HS-5 (cell line): Measurements from ENCODE around the gene GRK6.

Source experiments
- DNase-seq: peaks from one replicate; pipeline ENCODE4 v3.0.0-alpha.2; 2012; ENCODE audit warnings: low read depth

Gene GRK6

DNA sequence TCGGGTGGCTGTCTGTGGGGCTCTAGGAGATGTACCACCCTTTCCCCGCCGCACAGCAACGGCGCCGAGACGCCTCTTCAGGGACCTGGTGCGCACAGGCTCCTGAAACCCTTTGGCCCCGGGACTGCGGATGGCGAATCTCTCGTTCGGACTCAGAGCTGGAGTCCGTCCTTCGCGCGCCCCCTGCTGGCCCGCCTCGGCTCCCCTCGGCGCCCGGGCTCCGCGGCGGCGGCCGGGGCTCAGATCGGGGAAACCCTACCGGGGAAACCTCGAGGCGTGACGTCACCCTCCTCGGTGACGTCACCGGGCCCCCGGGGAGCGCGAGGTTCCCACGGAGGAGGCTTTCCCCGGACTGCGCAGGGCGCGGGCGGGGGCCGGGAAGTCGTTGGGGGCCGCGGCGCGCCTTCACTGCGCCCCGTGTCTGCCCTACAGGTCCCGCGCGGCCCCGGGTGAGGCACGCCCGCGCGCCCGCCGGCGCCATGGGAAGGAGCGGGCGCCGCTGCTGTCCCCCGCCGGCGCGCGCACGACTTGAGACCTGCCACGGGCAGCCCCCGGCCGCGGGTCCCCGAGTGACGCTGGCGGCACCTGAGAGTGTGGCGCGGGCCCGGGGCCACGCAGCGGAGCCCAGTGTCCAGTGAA lies 28.0 kb downstream of the GRK6 start:
- DNase-seq, result peak; percentile 53

DNA sequence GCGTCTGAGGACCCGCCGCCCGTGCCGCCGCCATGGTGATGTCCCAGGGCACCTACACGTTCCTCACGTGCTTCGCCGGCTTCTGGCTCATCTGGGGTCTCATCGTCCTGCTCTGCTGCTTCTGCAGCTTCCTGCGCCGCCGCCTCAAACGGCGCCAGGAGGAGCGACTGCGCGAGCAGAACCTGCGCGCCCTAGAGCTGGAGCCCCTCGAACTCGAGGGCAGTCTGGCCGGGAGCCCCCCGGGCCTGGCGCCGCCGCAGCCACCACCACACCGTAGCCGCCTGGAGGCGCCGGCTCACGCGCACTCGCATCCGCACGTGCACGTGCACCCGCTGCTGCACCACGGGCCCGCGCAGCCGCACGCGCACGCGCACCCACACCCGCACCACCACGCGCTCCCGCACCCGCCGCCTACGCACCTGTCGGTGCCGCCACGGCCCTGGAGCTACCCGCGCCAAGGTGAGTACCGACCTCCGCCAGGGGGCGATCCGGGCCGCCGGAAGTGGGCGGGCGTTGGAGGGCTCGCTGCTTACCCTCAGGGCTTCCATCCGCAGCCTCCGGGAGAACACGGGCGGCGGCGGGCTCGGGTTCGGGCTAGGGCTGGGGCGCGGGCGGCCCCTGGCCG lies 28.7 kb downstream of the GRK6 start:
- no peak for DNase-seq

- no peak for DNase-seq
Measured at GRCh38 chr5:177455661-177456590, 29.4 kb downstream of the GRK6 start.

GRCh38 chr5:177456591-177456964 lies 30.1 kb downstream of the GRK6 start:
- DNase-seq, result no peak

DNA sequence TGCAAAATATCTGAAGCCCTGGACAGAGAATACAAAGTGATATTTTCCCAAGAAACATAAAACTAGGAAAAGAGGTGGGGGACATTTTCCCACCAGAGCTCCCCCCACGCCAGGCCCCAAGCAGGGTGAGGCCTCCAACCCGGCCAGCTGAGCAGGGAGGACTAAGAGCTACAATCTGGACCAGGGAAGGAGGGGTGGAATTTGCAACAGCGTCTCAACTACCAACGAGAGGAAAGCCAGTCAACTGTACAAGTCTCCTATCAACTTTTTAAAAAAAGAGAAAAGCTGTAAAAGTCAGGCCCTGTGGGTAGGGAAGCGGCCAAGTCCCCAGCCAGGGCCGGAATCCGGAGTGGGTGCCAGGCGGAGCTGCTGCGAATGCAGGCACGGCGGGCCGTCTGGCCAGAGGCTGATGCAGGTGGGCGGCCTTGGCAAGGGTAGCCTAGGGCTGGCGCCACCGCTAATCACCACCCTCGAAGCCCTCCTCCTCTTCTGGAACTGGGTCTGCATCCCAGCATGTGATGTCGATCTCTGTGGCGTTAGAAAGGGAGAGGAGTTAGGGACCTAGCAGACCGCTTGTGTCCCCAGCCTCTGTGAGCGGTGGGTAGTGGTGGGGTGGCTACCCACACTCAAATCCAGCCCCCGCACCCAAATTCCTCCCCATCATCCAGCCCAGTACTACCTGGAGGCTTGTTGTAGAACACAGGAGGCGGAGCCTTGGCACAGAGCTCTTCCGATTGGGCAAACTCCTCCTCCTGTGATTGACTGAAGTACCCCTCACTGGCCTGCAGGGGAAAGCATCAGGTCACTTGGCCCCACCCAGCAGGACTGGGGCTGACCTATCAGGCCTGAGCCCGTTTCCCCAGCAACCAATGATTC lies 30.7 kb downstream of the GRK6 start:
- peak; percentile 82 for DNase-seq

- DNase-seq, result no peak
Measured at GRCh38 chr5:177457852-177458681, 31.6 kb downstream of the GRK6 start.

DNA sequence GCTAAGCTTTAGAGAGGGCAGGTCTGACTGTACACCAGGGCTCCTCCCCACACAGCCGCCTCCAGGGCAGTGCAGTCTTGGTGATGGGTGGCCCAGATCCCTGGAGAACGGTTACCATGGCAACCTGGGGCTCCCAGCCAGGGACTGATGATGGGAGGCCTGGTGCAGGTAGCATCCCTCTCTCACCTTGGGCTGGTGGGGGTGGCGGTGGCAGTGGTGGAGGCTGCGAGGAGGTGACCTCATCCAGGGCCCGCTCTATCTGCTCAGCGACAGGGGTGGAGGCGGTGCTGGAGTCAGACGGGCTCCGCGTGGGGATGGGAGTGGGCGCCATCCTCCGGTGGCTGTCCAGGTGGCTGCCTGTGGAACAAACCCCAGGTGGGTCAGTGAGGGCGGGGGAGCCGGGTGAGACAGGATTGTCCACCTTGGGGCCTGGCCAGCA lies 32.5 kb downstream of the GRK6 start:
- no peak for DNase-seq

GRCh38 chr5:177459357-177459756 lies 32.9 kb downstream of the GRK6 start:
- DNase-seq, result no peak

DNA sequence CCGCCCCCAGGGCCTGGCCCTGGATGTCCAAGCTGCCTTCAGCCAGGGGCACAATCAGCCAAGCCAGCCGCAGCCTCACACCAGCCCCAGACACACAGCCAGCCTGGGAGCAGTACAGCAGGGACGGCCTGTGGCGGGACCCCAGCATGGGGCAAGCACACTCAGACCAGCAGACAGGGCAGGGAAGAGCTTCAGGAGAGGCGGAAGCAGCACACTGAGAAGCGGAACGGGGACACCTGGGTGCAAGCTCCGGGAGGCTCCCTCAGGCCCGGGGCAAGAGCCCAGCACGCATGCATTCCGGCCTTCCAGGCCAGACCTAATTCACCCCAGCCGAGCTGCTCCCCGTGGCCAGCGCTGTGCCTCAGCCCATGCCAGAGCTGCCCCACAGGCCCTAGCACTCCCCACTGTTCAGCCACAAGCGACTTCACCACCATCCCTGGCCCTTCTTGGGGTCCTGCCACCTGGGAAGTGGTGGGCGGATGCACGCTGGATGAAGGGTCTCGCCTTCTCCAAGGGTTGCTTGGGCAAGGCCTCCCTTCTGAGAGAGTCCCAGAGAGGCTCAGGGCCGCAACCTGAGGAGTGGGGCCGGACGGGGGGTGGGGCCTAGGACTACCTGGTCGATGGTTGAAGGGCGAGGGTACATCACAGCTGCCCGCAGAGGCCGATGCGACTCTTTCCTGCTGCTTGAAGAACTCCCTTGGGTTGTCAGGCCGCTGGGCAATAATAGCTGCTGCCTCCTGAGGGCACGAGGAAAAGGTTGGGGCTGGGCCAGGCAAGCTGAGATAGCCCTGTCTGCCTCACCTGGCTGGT lies 33.5 kb downstream of the GRK6 start:
- DNase-seq, result no peak

- no peak for DNase-seq
Measured at GRCh38 chr5:177462021-177462670, 35.7 kb downstream of the GRK6 start.

GRCh38 chr5:177465044-177465443 lies 38.6 kb downstream of the GRK6 start:
- no peak for DNase-seq

DNA sequence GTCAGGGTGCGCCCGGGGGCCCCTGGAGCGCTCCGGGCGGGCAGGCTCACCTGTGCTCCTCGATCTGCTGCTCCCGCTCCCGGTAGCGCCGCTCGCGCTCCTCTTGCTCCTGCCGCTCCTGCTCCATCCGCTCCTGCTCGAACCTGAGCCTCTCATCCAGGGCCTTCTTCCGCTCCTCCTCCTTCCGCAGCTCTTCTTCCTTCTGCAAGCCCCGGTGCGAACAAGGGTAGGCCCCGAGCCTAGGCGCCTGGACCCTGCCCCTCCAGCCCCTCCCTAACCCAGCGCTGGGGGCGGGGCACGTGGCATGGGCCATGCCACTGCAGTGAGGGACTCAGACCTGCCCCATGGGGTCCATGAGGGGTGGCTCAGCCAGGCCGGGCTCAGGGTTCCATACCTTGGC lies 40.4 kb downstream of the GRK6 start:
- DNase-seq, result no peak

DNA sequence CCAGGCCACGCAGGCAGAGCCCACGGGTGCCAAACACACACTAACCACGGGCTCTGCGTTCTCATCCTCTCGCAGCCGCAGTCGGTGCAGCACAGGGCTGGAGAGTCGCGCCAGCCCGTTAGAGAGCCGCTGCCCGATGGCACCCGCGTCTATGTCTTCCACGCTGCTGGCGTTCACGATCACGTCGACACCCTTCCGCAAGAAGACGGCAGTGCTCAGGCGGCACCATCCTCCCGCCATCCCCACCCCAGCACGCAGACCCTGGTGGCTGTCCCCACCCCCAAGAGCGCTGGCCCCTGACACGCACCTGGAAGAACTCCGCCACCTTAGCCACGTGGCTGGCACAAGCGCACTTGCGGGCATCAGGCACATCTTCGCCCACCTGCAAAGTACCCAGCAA lies 41.0 kb downstream of the GRK6 start:
- DNase-seq, result no peak

- DNase-seq, result no peak
Measured at GRCh38 chr5:177468329-177468684, 41.8 kb downstream of the GRK6 start.

- no peak for DNase-seq
Measured at GRCh38 chr5:177468685-177469628, 42.5 kb downstream of the GRK6 start.

- DNase-seq, result no peak
Measured at GRCh38 chr5:177469750-177470525, 43.5 kb downstream of the GRK6 start.

DNA sequence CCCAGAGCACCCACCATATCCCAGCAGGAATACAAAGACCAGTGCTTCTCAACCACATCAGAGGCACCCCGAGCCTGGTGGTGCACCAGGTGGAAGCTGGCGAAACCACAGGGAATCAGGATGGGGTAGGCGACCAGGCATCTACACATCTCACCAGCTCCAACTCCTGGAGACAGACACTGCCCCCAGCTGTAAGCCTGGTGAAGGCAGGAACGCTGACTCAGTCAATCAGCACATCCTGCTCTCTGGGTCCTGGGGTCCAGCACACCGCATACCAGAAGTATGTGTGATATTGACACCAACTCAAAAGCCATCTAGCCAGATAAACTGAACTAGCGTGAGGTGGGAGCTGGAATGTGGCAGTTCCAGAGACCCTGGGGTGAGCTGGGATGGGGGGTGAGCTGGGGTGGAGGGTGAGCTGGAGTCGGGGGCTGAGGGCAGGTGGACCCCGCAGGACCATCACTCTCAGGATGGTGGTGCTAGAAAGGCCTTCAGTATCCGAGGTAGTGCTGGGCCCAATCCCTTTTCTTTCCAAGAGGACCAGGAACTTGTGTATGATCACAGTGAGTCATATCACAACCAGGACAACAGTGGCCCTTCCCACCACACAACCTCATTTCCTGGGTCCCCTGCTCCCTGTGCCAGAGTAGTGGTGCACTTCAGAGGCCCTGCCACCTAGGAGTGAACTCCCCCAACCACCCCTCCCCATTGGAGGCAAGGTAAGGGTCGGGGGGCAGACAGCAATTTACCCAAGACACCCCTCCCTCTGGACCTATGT lies 44.5 kb downstream of the GRK6 start:
- DNase-seq, result no peak
